Stomach (tissue), 4 donors: ENCODE measurements around the gene SGCA.

Experiments
- CTCF ChIP-seq, 7 experiments: fragments of 450-650 bp in 4 of 7; fragments of 200-600 bp in 3 of 7; sonication (generic) in 3 of 7; IDR thresholded peaks; one replicate each; pipeline ENCODE4 v1.5.1; 2016 to 2019; ENCODE audit warnings: antibody characterized with exemption in 7 of 7, control low read depth in 2 of 7, mild to moderate bottlenecking in 1 of 7
- EP300 ChIP-seq: sonication (generic); formaldehyde crosslinking; IDR thresholded peaks from one replicate; pipeline ENCODE4 v1.6.1; 2017; ENCODE audit warnings: antibody characterized with exemption
- POLR2A ChIP-seq, 4 donors: fragments of 450-650 bp; IDR thresholded peaks; one replicate each; pipeline ENCODE4 v1.6.1; 2016; ENCODE audit warnings: antibody characterized with exemption in 4 of 4, control low read depth in 2 of 4, mild to moderate bottlenecking in 1 of 4, moderate library complexity in 1 of 4
- POLR2AphosphoS5 ChIP-seq, 3 donors: sonication (generic); formaldehyde crosslinking; IDR thresholded peaks; one replicate each; pipeline ENCODE4 v1.6.1; 2016; ENCODE audit warnings: antibody characterized with exemption in 3 of 3

- TF ChIP-seq CTCF (IDR thresholded peaks at IDR 0.05) (no peak), POLR2A (IDR thresholded peaks at IDR 0.05) (no peak), EP300 (no peak), POLR2AphosphoS5 (IDR thresholded peaks at IDR 0.05) (no peak)
Measured at GRCh38 chr17:50141026-50141744, 24.6 kb upstream of the SGCA start.
